GM19452 (cell line): ENCODE measurements around the gene KRT35.

ENCODE experiments used
- ATAC-seq: cut with Tn5 transposase; IDR thresholded peaks from one replicate; pipeline ENCODE4 v1.9.1; 2021; ENCODE audit not compliant: unreplicated experiment

The KRT35 gene

DNA sequence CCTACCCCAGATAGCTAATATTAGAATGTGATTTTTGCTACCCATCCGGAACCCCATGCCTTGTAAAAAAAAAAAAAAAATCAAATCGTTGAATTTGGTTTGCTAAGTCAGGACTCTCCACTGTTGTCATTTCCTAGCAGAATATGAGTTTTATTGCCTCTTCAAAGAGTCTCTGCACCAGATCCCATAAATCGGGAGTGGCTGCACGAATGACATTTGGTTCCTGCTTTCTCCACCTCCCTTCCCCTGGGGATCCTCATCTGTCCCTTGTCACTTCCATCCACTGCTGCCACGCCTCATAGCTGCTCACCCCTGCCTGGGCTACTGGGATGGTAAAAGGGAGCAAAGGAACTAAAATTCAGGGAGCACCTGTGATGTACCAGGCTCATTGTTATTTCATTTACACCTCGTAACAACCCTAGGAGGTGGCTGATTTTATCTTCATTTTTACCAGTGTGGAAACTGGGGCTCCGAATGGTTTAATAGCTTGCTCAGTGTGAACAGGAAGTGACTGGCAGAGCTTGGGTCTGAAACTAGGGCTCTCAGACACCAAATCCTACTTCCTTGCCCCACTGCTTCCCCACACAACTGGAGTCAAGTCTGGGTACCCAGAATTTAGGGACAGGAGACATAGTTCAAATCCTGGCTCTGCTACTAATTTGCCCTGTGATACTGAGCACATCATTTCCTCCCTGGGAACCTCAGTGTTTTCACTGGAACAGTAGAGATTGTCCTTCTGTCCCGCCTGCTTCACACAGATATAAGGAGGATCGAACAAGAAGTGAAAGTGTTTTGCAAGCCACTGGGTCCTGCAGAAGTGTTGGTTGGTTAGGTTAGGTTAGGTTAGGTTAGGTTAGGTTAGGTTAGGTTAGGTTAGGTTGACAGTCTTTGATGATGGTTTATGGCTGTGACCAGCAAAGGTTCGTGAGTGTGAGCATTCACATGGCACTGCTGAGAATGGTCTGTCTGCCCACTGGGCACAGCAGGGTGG is 9.3 kb upstream of the KRT35 start:
- no peak for ATAC-seq

GRCh38 chr17:41489531-41489930 is 8.6 kb upstream of the KRT35 start, which contains the start of gene KRT36:
Gene KRT36, minus strand, starts transcription at chr17:41489910. Its CDS starts 46 bp downstream, at chr17:41489864.
- ATAC-seq = no peak

GRCh38 chr17:41486809-41487530 is 6.0 kb upstream of the KRT35 start:
- ATAC-seq = no peak

DNA sequence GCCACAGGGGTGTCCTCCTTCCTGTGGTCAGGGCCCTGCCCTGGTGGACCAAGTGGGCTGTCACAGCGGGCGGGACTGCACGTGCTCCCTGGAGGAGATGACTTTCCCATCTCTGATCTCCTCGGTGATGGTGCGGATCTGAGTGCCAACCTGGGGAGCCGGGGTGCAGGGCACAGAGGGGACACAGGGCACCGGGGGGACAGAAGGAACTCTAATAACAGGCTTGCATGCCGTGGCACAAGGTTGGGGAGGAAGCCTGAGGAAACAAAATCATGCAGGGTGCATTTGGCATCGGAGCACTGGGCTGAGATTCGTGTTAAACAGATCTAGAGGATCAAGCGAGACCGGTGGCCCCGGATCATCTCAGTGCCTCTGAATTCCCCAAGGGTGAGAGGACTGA is 5.4 kb upstream of the KRT35 start:
- no peak for ATAC-seq

GRCh38 chr17:41484920-41485904 is 4.3 kb upstream of the KRT35 start:
- ATAC-seq = no peak

DNA sequence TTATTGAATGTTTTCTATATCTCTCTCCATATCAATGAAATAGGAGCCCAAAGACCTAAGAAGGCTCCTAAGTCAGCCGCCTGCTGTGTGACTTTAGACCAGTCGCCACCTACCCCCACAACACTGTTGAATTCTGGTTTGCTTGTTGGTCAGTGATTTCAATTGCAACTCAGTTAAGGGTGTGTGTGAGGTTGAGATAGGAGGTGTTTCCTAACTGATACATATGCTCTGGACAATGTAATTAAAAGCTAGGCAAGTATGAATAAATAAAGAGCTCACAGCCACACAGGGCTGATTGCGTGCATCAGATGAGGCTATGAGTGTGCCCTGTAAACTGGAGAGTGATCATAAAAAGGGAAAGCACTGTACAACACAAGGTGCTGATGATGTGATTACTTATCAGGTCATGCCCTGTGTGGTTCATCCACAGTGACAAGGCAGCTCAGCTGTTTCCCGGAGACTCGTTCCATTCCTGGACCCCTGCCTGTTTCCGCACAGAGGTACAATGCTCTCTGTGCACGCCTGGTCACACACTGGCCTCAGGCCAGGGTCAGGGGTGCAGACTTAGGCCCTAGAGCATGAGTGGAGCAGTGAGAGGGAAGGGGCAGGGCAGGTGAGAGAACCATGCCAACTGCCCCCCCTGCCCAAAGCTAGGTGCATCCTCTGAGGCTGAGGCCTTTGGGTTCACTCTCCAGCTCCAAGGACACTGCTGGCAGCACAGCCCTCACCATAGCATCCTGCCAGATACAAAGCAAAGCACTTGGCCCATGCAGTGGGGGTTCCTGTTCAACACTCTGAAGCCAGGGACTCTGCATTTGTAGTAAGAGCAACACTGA is 3.3 kb upstream of the KRT35 start:
- no peak for ATAC-seq

DNA sequence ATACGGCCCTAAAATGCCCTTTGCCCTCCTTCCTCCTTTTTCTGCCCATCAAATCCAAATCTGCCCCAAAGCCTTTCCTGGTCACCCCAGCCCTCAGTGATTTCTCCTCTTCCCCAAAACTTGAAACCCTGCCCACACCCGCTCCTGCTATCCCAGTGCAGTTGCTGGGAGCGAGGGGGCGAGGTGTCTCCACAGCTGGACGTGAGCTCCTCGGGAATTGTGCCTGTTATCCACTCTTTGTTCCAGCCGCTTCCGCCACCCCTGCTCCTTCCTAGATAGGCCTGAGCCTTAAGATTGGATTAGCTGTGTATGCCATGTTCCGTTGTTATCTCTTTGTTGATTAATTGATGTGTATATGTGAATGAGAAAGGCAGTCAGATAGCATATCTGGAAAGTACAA is 2.6 kb upstream of the KRT35 start:
- ATAC-seq = no peak

DNA sequence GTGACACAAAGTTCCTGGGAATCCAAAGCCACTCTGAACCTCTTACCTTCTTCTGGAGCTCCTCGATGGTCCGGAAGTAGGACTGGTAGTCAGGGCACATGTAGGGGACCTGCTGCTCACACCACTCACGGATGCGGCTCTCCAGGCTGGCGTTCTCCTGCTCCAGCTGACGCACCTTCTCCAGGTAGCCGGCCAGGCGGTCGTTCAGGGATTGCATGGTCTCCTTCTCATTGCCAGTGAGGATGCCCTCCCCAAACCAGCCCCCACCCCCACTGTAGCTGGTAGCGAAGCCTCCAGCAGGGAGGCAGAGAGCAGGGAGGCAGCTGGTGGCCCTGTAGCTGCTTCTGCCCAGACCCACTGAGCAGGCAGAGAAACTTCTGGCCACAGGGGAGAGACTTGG is 370 bp downstream of the KRT35 start:
- ATAC-seq = no peak

DNA sequence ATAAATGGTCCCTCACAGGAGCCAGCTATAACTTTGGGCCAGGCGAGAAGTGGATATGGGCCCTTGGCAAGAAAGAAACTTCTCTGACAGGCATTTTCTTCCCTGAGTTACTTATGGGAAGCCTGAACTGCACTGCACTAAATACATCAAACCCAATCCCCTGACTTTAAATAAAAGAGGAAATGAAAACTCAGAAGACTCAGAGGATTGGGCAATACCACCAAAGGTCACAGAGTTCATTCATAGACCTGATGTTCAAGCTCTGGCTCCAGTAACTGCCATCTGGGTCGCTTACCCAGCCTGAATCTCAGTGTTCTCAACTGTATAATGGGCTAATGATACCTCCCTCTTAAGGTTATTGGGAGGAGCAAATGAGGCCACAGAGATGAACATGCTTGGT is 815 bp downstream of the KRT35 start:
- ATAC-seq = no peak

- ATAC-seq = no peak
These were observed 2.7 kb downstream of the KRT35 start for GRCh38 chr17:41478237-41478636.

GRCh38 chr17:41476866-41477815 is 3.8 kb downstream of the KRT35 start:
- no peak for ATAC-seq

GRCh38 chr17:41475421-41475820 is 5.5 kb downstream of the KRT35 start:
- no peak for ATAC-seq

GRCh38 chr17:41474863-41475262 is 6.1 kb downstream of the KRT35 start:
- no peak for ATAC-seq

GRCh38 chr17:41468346-41468745 is 12.6 kb downstream of the KRT35 start:
- no peak for ATAC-seq

DNA sequence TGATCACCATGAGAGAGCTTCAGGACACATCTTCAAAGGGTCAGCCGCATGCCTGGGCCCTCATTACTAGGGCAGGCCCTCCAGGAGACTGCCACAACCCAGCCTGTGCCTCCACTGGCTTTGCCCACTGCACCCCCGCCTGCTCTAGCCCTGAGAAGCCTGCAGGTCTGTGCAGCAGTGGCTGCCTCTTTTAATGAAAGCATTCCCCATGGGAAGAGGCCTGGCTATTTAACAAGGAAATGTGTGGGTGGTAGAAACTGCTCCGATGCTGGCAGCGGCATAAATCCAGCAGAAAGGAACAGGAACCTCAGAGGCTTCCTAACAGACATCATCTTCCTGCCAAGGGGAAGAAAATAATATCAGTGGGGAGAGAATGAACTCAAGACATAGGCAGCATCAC is 13.4 kb downstream of the KRT35 start:
- no peak for ATAC-seq

DNA sequence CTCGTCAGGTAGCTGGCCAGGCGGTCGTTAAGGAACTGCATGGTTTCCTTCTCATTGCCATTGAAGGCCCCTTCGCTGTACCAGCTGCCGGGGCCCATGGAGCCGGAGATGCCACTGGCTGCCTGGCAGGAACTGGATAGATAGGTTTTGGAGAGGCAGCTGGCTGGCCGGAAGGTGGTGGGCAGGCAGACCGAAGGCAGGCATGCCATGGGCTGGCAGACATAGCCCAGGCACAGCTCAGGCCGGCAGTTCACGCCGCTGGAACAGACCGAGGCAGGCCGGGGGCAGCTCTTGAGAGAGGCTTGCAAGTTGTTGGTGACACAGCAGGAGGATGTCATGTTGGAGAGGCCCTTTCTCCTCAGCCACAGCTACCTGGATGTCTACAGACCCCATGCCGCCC is 14.0 kb downstream of the KRT35 start, which contains the start of gene KRT32:
KRT32 (minus strand) TSS at position 399 of the 400 bp plus-strand sequence; CDS start at position 338, 61 bp downstream.
- ATAC-seq = no peak

DNA sequence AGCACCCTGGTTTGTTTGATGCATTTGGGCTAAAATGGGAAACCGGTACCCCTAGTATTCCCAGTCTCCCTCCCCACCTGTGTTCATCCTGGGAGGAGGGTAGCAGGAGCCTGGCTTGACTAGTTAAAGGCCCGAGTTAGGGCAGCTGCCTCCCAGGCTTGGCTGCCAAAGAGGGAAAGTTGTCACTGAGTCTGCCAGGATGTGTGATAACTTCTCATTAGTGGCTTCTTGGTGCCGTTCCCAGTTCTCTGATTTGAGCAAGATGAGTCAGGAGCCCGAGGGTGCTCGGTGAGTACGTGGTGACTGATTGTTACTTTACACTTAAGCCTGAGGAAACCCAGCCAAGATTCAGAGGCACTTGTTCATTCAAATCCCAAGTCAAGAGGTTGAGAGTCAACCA is 16.3 kb downstream of the KRT35 start:
- ATAC-seq = no peak

- no peak for ATAC-seq
These were observed 16.8 kb downstream of the KRT35 start for GRCh38 chr17:41464173-41464572.

GRCh38 chr17:41463746-41464145 is 17.2 kb downstream of the KRT35 start:
- ATAC-seq = no peak
